H1 (cell line): ENCODE results near the gene CYLD. TPM values are rescaled to one million over a fixed set of nuclear protein-coding genes. Genes with fewer than 3 reads are reported as not detected.

Experiments used
- polyA plus RNA-seq, 7 experiments: library from polyadenylated mRNA; depleted of rRNA in 3 of 7; stranded (reverse) in 5 of 7; unstranded in 2 of 7; fragments of >200 nt in 5 of 7; fragments of 200-250 nt in 2 of 7; gene quantifications; 1 replicate in 5 of 7; 2 replicates in 1 of 7; 4 replicates in 1 of 7; pipeline versions ENCODE4 v1.2.1 to v1.2.3, GENCODE V29; 2011 to 2013; ENCODE audit warnings: missing spikeins in 2 of 7, mixed read lengths in 2 of 7
- total RNA-seq: library from RNA; stranded (reverse); fragmentation: NEBNext Ultra II Directional; extraction: Animal tissue kit (Norgen Biotek cat#: 25700); gene quantifications from 2 replicates; pipeline ENCODE4 v1.2.1, GENCODE V29; 2021
- TF ChIP-seq, protein P1 (sequence below), 3 experiments: IDR thresholded peaks; 1 replicate in 2 of 3; 2 replicates in 1 of 3; pipeline versions ENCODE4 v1.5.1 to v1.6.1; 2011; ENCODE audit warnings: low read length in 3 of 3, mild to moderate bottlenecking in 3 of 3, inconsistent platforms in 2 of 3, low read depth in 1 of 3, moderate library complexity in 1 of 3; ENCODE audit not compliant: insufficient read depth in 1 of 3; ENCODE audit errors: control extremely low read depth in 1 of 3

Gene CYLD
- total and polyA plus RNA-seq, 2 of the 8 experiments (the other 6 are each of a cell fraction or from before 2014, with no cell fraction given), result 3.7 to 18.8 TPM

DNA sequence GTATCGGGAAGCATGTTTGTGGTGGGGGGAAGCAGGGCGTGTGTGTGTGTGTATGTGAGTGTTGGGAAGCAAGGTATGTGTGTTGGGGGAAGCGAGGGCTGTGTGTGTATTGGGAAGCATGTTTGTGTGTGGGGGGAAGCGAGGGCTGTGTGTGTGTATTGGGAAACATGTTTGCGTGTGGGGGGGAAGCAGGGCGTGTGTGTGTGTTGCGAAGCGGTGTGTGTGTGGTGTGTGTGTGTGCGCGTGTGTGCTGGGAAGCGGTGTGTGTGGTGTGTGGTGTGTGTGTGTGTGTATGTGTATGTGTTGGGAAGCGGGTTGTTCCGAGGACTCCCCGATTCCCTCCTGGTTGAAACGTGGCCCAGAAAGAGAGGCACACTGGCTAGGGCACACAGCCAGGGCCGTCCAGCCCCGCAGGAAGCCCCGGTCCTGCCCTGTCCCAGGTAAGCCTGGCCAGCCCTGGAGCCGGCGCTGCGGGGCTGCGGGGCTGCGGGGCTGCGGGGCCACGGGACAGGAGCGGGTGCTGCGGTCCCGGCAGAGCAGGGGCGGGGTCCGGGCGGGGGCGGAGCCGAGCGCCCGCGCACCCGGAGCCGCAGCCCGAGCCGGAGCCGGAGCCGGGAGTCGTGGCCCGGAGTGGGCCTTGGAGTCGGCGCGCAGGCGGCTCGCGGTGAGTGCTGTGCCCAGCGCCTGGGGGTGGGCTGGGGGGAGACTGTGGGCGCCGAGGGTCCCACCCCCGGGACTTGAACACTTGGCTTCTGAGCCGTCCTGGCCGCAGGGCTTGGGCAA lies 48.7 kb upstream of the CYLD start, which contains the start of gene NOD2 (continued):
- TF ChIP-seq, protein P1, sequence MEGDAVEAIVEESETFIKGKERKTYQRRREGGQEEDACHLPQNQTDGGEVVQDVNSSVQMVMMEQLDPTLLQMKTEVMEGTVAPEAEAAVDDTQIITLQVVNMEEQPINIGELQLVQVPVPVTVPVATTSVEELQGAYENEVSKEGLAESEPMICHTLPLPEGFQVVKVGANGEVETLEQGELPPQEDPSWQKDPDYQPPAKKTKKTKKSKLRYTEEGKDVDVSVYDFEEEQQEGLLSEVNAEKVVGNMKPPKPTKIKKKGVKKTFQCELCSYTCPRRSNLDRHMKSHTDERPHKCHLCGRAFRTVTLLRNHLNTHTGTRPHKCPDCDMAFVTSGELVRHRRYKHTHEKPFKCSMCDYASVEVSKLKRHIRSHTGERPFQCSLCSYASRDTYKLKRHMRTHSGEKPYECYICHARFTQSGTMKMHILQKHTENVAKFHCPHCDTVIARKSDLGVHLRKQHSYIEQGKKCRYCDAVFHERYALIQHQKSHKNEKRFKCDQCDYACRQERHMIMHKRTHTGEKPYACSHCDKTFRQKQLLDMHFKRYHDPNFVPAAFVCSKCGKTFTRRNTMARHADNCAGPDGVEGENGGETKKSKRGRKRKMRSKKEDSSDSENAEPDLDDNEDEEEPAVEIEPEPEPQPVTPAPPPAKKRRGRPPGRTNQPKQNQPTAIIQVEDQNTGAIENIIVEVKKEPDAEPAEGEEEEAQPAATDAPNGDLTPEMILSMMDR (IDR thresholded peaks at IDR 0.05; ENCODE audit: control extremely low read depth in 1 of 3, insufficient read depth in 1 of 3, low read depth in 1 of 3, low read length in 3 of 3), result no peak
